Measurements from ENCODE around the gene ZC3H8.

DNA sequence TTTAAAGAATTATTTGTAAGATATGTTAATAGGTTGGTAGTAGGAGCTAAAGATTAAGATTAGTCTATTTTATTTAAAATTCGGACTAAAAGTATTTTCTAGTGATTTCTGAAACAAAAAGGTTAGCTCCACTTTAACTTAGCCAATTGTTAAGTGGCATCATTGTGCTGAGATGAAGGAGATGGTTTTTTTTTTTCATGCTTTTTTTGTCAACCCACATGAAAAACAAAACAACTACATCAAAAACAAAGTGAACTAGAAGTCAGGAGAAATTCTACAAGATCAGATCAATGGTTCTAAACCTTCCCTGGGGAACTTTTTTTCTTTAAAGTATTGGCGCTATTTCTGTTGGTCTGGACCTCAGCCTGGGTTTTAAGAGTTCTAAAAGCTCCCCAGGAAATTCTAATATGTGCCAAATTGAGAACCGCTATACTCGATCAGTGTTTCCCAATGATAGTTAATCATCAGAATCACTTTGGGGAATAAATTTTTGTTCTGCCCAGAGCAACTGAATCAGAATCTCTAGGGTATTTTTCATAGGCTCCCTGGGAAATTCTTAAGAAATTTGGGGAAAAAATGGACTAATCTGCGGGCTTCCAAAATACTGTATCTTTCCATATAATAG lies 22.9 kb upstream of the ZC3H8 start:
- TF ChIP-seq, protein P1, sequence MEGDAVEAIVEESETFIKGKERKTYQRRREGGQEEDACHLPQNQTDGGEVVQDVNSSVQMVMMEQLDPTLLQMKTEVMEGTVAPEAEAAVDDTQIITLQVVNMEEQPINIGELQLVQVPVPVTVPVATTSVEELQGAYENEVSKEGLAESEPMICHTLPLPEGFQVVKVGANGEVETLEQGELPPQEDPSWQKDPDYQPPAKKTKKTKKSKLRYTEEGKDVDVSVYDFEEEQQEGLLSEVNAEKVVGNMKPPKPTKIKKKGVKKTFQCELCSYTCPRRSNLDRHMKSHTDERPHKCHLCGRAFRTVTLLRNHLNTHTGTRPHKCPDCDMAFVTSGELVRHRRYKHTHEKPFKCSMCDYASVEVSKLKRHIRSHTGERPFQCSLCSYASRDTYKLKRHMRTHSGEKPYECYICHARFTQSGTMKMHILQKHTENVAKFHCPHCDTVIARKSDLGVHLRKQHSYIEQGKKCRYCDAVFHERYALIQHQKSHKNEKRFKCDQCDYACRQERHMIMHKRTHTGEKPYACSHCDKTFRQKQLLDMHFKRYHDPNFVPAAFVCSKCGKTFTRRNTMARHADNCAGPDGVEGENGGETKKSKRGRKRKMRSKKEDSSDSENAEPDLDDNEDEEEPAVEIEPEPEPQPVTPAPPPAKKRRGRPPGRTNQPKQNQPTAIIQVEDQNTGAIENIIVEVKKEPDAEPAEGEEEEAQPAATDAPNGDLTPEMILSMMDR (IDR thresholded peaks at IDR 0.05; ENCODE audit: low read depth, low read length) = no peak
- no peak for TF ChIP-seq EZH2phosphoT487 (IDR thresholded peaks at IDR 0.05; ENCODE audit: low read depth)

All from OCI-LY3 (cell line).